Measurements from ENCODE around the gene DRAXIN.

Gene DRAXIN

GRCh38 chr1:11650331-11650991, 41.0 kb upstream of the DRAXIN start:
- TF ChIP-seq, protein P1, sequence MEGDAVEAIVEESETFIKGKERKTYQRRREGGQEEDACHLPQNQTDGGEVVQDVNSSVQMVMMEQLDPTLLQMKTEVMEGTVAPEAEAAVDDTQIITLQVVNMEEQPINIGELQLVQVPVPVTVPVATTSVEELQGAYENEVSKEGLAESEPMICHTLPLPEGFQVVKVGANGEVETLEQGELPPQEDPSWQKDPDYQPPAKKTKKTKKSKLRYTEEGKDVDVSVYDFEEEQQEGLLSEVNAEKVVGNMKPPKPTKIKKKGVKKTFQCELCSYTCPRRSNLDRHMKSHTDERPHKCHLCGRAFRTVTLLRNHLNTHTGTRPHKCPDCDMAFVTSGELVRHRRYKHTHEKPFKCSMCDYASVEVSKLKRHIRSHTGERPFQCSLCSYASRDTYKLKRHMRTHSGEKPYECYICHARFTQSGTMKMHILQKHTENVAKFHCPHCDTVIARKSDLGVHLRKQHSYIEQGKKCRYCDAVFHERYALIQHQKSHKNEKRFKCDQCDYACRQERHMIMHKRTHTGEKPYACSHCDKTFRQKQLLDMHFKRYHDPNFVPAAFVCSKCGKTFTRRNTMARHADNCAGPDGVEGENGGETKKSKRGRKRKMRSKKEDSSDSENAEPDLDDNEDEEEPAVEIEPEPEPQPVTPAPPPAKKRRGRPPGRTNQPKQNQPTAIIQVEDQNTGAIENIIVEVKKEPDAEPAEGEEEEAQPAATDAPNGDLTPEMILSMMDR (IDR thresholded peaks at IDR 0.05; ENCODE audit: control insufficient read depth, extremely low read depth, insufficient read depth) = peak; percentile 22; the same call in 1 of the 2 replicates
- DNase-seq (ENCODE audit: low read depth) = no peak
- no peak overlapping the region for H3K4me3 ChIP-seq (ENCODE audit: low read depth, low read length)

DNA sequence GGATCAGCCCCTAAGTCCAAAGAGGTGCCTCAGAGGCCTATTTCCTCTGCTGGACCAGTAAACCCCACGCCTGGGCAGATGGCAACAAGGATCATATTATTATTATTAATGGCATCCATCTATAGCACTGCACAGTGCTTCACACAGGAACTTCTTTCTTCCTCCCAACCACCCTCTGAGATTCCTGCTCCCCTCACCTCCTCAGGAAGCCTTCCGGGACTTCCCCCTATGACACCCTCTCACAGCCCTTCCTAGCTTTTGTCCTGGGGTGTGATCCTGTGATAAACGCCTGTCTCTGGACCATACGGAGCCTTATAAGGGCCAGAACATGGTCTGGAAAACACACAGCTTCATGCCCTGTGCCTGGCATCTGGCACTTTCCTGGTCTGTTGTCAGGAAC, 40.5 kb upstream of the DRAXIN start:
- H3K4me3 ChIP-seq (ENCODE audit: low read depth, low read length) = no peak overlapping the region
- no peak for DNase-seq (ENCODE audit: low read depth)
- TF ChIP-seq, protein P1 (IDR thresholded peaks at IDR 0.05; ENCODE audit: control insufficient read depth, extremely low read depth, insufficient read depth) = no peak

GRCh38 chr1:11652203-11652780, 39.2 kb upstream of the DRAXIN start:
- no peak for DNase-seq (ENCODE audit: low read depth)
- no peak overlapping the region for H3K4me3 ChIP-seq (ENCODE audit: low read depth, low read length)
- TF ChIP-seq, protein P1 (IDR thresholded peaks at IDR 0.05; ENCODE audit: control insufficient read depth, extremely low read depth, insufficient read depth) = no peak

DNA sequence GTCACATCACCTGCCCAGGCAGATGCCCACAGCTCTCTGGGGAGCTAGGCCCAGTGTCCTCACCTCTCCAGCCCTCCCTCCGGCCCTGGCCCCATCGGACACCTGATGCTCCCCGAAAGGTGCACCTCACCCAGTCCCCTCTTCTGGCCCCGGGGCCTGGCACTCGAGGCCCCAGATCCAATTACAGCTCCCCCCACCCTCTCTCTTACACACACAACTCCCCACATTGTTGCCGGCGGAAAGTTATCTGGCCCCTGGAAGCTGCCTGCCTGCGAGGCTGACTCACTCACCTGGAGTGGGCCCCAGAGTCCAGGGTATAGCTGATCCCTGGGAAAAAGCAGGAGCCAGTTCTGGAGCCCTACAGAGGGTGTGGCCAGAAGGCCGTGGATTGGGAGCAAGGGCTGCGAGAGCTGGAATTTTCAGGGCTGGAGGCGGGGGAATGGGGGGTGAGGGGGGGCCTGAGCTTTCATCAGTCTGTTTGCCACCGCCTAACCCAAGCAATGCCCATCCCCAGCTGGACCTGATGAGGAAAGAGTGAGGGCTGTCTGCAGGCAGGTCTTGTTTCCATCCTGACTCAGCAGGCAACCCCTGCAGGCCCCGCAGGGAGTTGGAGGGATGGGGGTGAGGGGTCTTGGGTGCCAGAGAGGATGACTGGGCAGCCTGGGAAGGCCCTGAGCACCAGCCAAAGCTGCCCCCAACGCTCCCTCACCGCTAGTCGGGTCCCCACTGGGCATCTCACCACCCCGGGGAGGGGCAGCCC, 38.2 kb upstream of the DRAXIN start:
- H3K4me3 ChIP-seq (ENCODE audit: low read depth, low read length) = no peak overlapping the region
- no peak for DNase-seq (ENCODE audit: low read depth)

DNA sequence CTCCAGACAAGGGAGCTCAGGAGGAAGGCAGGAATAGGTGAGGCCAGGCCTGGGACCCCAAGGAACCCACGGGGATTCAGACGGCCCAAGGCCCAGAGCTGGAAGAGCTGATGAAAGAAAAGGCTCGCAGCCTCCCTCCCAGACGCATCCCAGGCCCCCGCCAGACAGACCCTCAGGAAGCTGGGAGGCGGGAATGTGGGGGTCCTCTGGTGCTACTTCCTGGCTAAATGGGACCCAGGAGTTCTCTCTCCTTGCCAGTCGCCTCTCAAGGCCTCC, 37.7 kb upstream of the DRAXIN start:
- TF ChIP-seq, protein P1 (IDR thresholded peaks at IDR 0.05; ENCODE audit: control insufficient read depth, extremely low read depth, insufficient read depth) = no peak
- DNase-seq (ENCODE audit: low read depth) = no peak
- H3K4me3 ChIP-seq (ENCODE audit: low read depth, low read length) = no peak overlapping the region

More for the DNA sequence above, 38.2 kb upstream of the DRAXIN start:
- TF ChIP-seq, protein P1 (IDR thresholded peaks at IDR 0.05; ENCODE audit: control insufficient read depth, extremely low read depth, insufficient read depth) = no peak

GRCh38 chr1:11654137-11654938, 37.2 kb upstream of the DRAXIN start, which contains the start of the genes FBXO2 and FBXO44:
FBXO2 (minus strand) TSS chr1:11654429; CDS start chr1:11654340, 89 bp downstream.
FBXO44 (plus strand) TSS chr1:11654877; CDS start chr1:11655836, 959 bp downstream.
- no peak for DNase-seq (ENCODE audit: low read depth)
- H3K4me3 ChIP-seq (ENCODE audit: low read depth, low read length) = peak within 1 kb of the TSS; percentile 67
- TF ChIP-seq, protein P1 (IDR thresholded peaks at IDR 0.05; ENCODE audit: control insufficient read depth, extremely low read depth, insufficient read depth) = no peak
